GM23338 (cell line): ENCODE data around the gene CORO7.

Source experiments
- CREB1 ChIP-seq: fragments of 250-450 bp; sonication (Bioruptor Pico); IDR thresholded peaks from 2 replicates; pipeline ENCODE4 v1.5.0; 2020; ENCODE audit warnings: low read depth, mild to moderate bottlenecking, moderate library complexity
- CTCF ChIP-seq, 2 experiments: fragments of 200-600 bp in 1 of 2; sonication (generic) in 1 of 2; conservative IDR thresholded peaks; 2 replicates each; pipeline versions ENCODE4 v1.5.1 to v1.6.1; 2016 to 2017; ENCODE audit warnings: antibody characterized with exemption in 2 of 2, low read depth in 2 of 2, mild to moderate bottlenecking in 2 of 2, moderate library complexity in 1 of 2
- EZH2 ChIP-seq: fragments of 200-600 bp; sonication (generic); IDR thresholded peaks from one replicate; pipeline ENCODE4 v1.8.0; 2017; ENCODE audit warnings: antibody characterized with exemption, mild to moderate bottlenecking, low read depth; ENCODE audit not compliant: unreplicated experiment
- EZH2phosphoT487 ChIP-seq: fragments of 200-600 bp; sonication (generic); IDR thresholded peaks from one replicate; pipeline ENCODE4 v1.8.1; 2018; ENCODE audit warnings: antibody characterized with exemption; ENCODE audit not compliant: unreplicated experiment
- JUNB ChIP-seq: IDR thresholded peaks from one replicate; pipeline ENCODE4 v1.6.1; 2016; ENCODE audit warnings: antibody characterized with exemption; ENCODE audit not compliant: unreplicated experiment
- NANOG ChIP-seq: IDR thresholded peaks from 2 replicates; pipeline ENCODE4 v1.6.1; 2016; ENCODE audit warnings: antibody characterized with exemption, borderline replicate concordance
- POLR2AphosphoS5 ChIP-seq: IDR thresholded peaks from 2 replicates; pipeline ENCODE4 v1.6.1; 2016; ENCODE audit warnings: antibody characterized with exemption, low read depth
- REST ChIP-seq: IDR thresholded peaks from one replicate; pipeline ENCODE4 v1.6.1; 2018; ENCODE audit warnings: antibody characterized with exemption; ENCODE audit not compliant: unreplicated experiment
- STAT1 ChIP-seq: IDR thresholded peaks from one replicate; pipeline ENCODE4 v1.6.1; 2016; ENCODE audit warnings: antibody characterized with exemption; ENCODE audit not compliant: unreplicated experiment
- ZNF114 ChIP-seq: fragments of 250-450 bp; sonication (Bioruptor Pico); IDR thresholded peaks from 2 replicates; pipeline ENCODE4 v1.5.0; 2020; ENCODE audit warnings: mild to moderate bottlenecking, moderate library complexity
- ZNF331 ChIP-seq: fragments of 250-450 bp; sonication (Bioruptor Pico); IDR thresholded peaks from 2 replicates; pipeline ENCODE4 v1.5.0; 2020; ENCODE audit warnings: low read depth, mild to moderate bottlenecking, moderate library complexity
- ZNF462 ChIP-seq: fragments of 250-450 bp; sonication (Bioruptor Pico); IDR thresholded peaks from 2 replicates; pipeline ENCODE4 v1.5.0; 2020; ENCODE audit warnings: mild to moderate bottlenecking, moderate library complexity

GRCh38 chr16:4378999-4379690, 37.3 kb downstream of the CORO7 start:
- TF ChIP-seq CTCF (conservative IDR thresholded peaks at IDR 0.05; ENCODE audit: low read depth in 2 of 2), result no peak
- TF ChIP-seq EZH2, result no peak
- TF ChIP-seq POLR2AphosphoS5, result no peak
- TF ChIP-seq ZNF462 (CRISPR knock-in tag), result no peak
- no peak for TF ChIP-seq ZNF114 (CRISPR knock-in tag)
- TF ChIP-seq EZH2phosphoT487, result no peak
- TF ChIP-seq STAT1, result no peak
- no peak for TF ChIP-seq CREB1 (CRISPR knock-in tag)
- TF ChIP-seq JUNB, result no peak
- no peak for TF ChIP-seq REST
- no peak for TF ChIP-seq ZNF331 (CRISPR knock-in tag)
- no peak for TF ChIP-seq NANOG
